Hematopoietic multipotent progenitor cell treated with erythropoietin and hydrocortisone succinate and interleukin-3 and kit ligand, for 6 days (in vitro differentiated cells): Measurements from ENCODE around the gene LONP2.
"Not testable (repeated sequence)": the region's sequence is repeated elsewhere in the genome, so short reads cannot be mapped to it uniquely, and the experiment has no call there.

Experiments used
- DNase-seq: peaks from one replicate; pipeline ENCODE4 v3.0.0-alpha.2; 2015

LONP2 gene

GRCh38 chr16:48294724-48295123 is 50.6 kb downstream of the LONP2 start:
- no peak for DNase-seq

- no peak for DNase-seq
Observed at GRCh38 chr16:48295488-48296281, 51.6 kb downstream of the LONP2 start.

GRCh38 chr16:48299471-48299870 is 55.4 kb downstream of the LONP2 start:
- DNase-seq, result no peak

GRCh38 chr16:48300391-48300856 is 56.3 kb downstream of the LONP2 start:
- no peak for DNase-seq

GRCh38 chr16:48308535-48308934 is 64.4 kb downstream of the LONP2 start:
- DNase-seq, result no peak

- DNase-seq, result no peak
Observed at GRCh38 chr16:48310908-48311641, 67.0 kb downstream of the LONP2 start.

- DNase-seq, result not testable (repeated sequence)
Observed at GRCh38 chr16:48313905-48314304, 69.8 kb downstream of the LONP2 start.

- DNase-seq, result no peak
Observed at GRCh38 chr16:48317026-48317425, 72.9 kb downstream of the LONP2 start.

- DNase-seq, result peak; percentile 51
Observed at GRCh38 chr16:48317614-48318315, 73.7 kb downstream of the LONP2 start.

GRCh38 chr16:48318630-48319029 is 74.5 kb downstream of the LONP2 start:
- DNase-seq, result peak; percentile 35

- no peak for DNase-seq
Observed at GRCh38 chr16:48321317-48322036, 77.4 kb downstream of the LONP2 start.

- no peak for DNase-seq
Observed at GRCh38 chr16:48323783-48324775, 80.0 kb downstream of the LONP2 start.

- no peak for DNase-seq
Observed at GRCh38 chr16:48326915-48327314, 82.8 kb downstream of the LONP2 start.

GRCh38 chr16:48329138-48329537 is 85.0 kb downstream of the LONP2 start:
- no peak for DNase-seq

- no peak for DNase-seq
Observed at GRCh38 chr16:48330189-48330840, 86.2 kb downstream of the LONP2 start.

- DNase-seq, result peak; percentile 35
Observed at GRCh38 chr16:48330841-48331192, 86.7 kb downstream of the LONP2 start.

GRCh38 chr16:48332978-48333377 is 88.9 kb downstream of the LONP2 start:
- DNase-seq, result no peak

GRCh38 chr16:48334325-48334724 is 90.2 kb downstream of the LONP2 start:
- DNase-seq, result no peak

- no peak for DNase-seq
Observed at GRCh38 chr16:48335961-48336360, 91.9 kb downstream of the LONP2 start.

GRCh38 chr16:48340054-48340453 is 96.0 kb downstream of the LONP2 start:
- DNase-seq, result peak; percentile 44

- no peak for DNase-seq
Observed at GRCh38 chr16:48342591-48342990, 98.5 kb downstream of the LONP2 start.
